WTC11 (cell line): Measurements from ENCODE around the gene TSPAN10.

Experiments used
- CREB1 ChIP-seq: sonication (generic); formaldehyde crosslinking; IDR thresholded peaks from 2 replicates; pipeline ENCODE4 v1.8.0; 2023; ENCODE audit warnings: mild to moderate bottlenecking, missing genetic modification reagents
- ETV6 ChIP-seq: sonication (generic); formaldehyde crosslinking; IDR thresholded peaks from 2 replicates; pipeline ENCODE4 v1.8.1; 2022; ENCODE audit warnings: mild to moderate bottlenecking, missing genetic modification reagents
- NFYB ChIP-seq: sonication (generic); formaldehyde crosslinking; conservative IDR thresholded peaks from 2 replicates; pipeline ENCODE4 v1.8.0; 2022; ENCODE audit warnings: low read depth, missing genetic modification reagents
- TF ChIP-seq, protein P1 (sequence below): sonication (generic); formaldehyde crosslinking; IDR thresholded peaks from 2 replicates; pipeline ENCODE4 v1.8.0; 2022; ENCODE audit warnings: mild to moderate bottlenecking, missing genetic modification reagents
- TF ChIP-seq, protein P2 (sequence below): sonication (generic); formaldehyde crosslinking; IDR thresholded peaks from 2 replicates; pipeline ENCODE4 v1.8.1; 2023; ENCODE audit warnings: mild to moderate bottlenecking, missing genetic modification reagents, moderate library complexity
- TF ChIP-seq, protein P3 (sequence below): sonication (generic); formaldehyde crosslinking; IDR thresholded peaks from 2 replicates; pipeline ENCODE4 v1.8.1; 2023; ENCODE audit warnings: mild to moderate bottlenecking, missing genetic modification reagents, moderate library complexity
- TF ChIP-seq, protein P4 (sequence below): fragments of 200-600 bp; IDR thresholded peaks from 2 replicates; pipeline ENCODE4 v1.8.0; 2022; ENCODE audit warnings: antibody characterized with exemption

DNA sequence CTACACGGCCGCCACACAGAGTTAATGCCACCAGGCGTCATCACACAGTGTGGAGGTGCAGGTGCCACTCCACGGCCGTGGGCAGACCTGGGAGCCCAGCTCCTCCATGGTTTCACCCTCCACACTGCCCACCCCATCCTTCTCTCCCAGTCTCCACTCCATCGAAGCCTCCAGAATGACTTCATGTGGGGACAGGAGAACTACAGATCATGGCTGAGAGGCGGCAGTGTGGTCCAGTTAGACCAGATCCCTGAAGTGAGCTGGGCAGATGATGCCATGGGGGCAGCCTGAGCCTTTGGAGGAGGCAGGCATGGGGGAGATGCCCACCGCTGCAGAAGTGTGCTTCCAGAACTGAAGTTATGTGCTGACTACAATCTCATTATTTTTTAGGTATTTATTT, 46.9 kb upstream of the TSPAN10 start:
- TF ChIP-seq, protein P1, sequence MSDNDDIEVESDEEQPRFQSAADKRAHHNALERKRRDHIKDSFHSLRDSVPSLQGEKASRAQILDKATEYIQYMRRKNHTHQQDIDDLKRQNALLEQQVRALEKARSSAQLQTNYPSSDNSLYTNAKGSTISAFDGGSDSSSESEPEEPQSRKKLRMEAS = no peak
- TF ChIP-seq, protein P2, sequence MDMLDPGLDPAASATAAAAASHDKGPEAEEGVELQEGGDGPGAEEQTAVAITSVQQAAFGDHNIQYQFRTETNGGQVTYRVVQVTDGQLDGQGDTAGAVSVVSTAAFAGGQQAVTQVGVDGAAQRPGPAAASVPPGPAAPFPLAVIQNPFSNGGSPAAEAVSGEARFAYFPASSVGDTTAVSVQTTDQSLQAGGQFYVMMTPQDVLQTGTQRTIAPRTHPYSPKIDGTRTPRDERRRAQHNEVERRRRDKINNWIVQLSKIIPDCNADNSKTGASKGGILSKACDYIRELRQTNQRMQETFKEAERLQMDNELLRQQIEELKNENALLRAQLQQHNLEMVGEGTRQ (CRISPR knock-in tag) = no peak
- TF ChIP-seq ETV6 (CRISPR knock-in tag) (no peak), NFYB (CRISPR knock-in tag) (no peak), CREB1 (no peak)
- TF ChIP-seq, protein P3, sequence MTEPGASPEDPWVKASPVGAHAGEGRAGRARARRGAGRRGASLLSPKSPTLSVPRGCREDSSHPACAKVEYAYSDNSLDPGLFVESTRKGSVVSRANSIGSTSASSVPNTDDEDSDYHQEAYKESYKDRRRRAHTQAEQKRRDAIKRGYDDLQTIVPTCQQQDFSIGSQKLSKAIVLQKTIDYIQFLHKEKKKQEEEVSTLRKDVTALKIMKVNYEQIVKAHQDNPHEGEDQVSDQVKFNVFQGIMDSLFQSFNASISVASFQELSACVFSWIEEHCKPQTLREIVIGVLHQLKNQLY (CRISPR knock-in tag) = no peak
- TF ChIP-seq, protein P4, sequence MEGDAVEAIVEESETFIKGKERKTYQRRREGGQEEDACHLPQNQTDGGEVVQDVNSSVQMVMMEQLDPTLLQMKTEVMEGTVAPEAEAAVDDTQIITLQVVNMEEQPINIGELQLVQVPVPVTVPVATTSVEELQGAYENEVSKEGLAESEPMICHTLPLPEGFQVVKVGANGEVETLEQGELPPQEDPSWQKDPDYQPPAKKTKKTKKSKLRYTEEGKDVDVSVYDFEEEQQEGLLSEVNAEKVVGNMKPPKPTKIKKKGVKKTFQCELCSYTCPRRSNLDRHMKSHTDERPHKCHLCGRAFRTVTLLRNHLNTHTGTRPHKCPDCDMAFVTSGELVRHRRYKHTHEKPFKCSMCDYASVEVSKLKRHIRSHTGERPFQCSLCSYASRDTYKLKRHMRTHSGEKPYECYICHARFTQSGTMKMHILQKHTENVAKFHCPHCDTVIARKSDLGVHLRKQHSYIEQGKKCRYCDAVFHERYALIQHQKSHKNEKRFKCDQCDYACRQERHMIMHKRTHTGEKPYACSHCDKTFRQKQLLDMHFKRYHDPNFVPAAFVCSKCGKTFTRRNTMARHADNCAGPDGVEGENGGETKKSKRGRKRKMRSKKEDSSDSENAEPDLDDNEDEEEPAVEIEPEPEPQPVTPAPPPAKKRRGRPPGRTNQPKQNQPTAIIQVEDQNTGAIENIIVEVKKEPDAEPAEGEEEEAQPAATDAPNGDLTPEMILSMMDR = no peak
